Calu3 (cell line): ENCODE results near the gene OCA2. TPM values are rescaled to one million over a fixed set of nuclear protein-coding genes. Genes with fewer than 3 reads are reported as not detected.

Experiments
- BruUV-seq: library from RNA; stranded (reverse); fragments of 400-500 nt; replicated peaks from 2 replicates; lab custom pipeline; 2021; lab: Mats Ljungman, UMichigan
- CTCF ChIA-PET: fragments of 300-600 bp; sonication (Branson Sonifier 250); formaldehyde crosslinking; loops from one replicate; lab custom pipeline; 2022; ENCODE audit warnings: antibody characterized with exemption; lab: Charles Lee
- DNase-seq: peaks from one replicate; pipeline ENCODE4 v3.0.0; 2022
- H3K27ac Mint-ChIP-seq: one replicate; pipeline ENCODE4 v1.8.0; 2022; ENCODE audit warnings: mixed read lengths; ENCODE audit not compliant: unreplicated experiment
- H3K27me3 Mint-ChIP-seq: one replicate; pipeline ENCODE4 v1.8.0; 2022; ENCODE audit warnings: mixed read lengths; ENCODE audit not compliant: unreplicated experiment
- H3K36me3 Mint-ChIP-seq: one replicate; pipeline ENCODE4 v1.8.0; 2022; ENCODE audit warnings: mild to moderate bottlenecking, moderate library complexity, mixed read lengths; ENCODE audit not compliant: insufficient read depth, unreplicated experiment
- H3K4me1 Mint-ChIP-seq: one replicate; pipeline ENCODE4 v1.8.0; 2022; ENCODE audit warnings: mild to moderate bottlenecking, low read depth, mixed read lengths; ENCODE audit not compliant: unreplicated experiment
- H3K4me3 Mint-ChIP-seq: one replicate; pipeline ENCODE4 v1.8.0; 2022; ENCODE audit warnings: mild to moderate bottlenecking, low read depth, moderate library complexity, mixed read lengths; ENCODE audit not compliant: unreplicated experiment
- H3K9me3 Mint-ChIP-seq: one replicate; pipeline ENCODE4 v1.8.0; 2022; ENCODE audit warnings: low read depth, mixed read lengths; ENCODE audit not compliant: unreplicated experiment
- intact Hi-C: fragments of 100-400 bp; cut with micrococcal nuclease; formaldehyde crosslinking; loops from one replicate; pipeline ENCODE4 v1.10.0; 2022; ENCODE audit not compliant: unreplicated experiment
- total RNA-seq: library from RNA; stranded (reverse); gene quantifications from 2 replicates; pipeline ENCODE4 v1.2.3, GENCODE V29; 2022
- TF ChIP-seq, protein P1 (sequence below): fragments of 200-600 bp; IDR thresholded peaks from one replicate; pipeline ENCODE4 v1.8.0; 2022; ENCODE audit warnings: antibody characterized with exemption; ENCODE audit not compliant: unreplicated experiment

Gene OCA2
- total RNA-seq, 1 experiment from 2014 or later: not detected

GRCh38 chr15:27743638-27744037, 355.5 kb downstream of the OCA2 start:
- no peaks in the 10 kb centered on the region for H3K4me1 Mint-ChIP-seq
- no peak overlapping the region for H3K4me3 Mint-ChIP-seq
- no peak overlapping the region for H3K27ac Mint-ChIP-seq
- TF ChIP-seq, protein P1, sequence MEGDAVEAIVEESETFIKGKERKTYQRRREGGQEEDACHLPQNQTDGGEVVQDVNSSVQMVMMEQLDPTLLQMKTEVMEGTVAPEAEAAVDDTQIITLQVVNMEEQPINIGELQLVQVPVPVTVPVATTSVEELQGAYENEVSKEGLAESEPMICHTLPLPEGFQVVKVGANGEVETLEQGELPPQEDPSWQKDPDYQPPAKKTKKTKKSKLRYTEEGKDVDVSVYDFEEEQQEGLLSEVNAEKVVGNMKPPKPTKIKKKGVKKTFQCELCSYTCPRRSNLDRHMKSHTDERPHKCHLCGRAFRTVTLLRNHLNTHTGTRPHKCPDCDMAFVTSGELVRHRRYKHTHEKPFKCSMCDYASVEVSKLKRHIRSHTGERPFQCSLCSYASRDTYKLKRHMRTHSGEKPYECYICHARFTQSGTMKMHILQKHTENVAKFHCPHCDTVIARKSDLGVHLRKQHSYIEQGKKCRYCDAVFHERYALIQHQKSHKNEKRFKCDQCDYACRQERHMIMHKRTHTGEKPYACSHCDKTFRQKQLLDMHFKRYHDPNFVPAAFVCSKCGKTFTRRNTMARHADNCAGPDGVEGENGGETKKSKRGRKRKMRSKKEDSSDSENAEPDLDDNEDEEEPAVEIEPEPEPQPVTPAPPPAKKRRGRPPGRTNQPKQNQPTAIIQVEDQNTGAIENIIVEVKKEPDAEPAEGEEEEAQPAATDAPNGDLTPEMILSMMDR: no peak
- H3K27me3 Mint-ChIP-seq: no peaks in the 10 kb centered on the region
- intact Hi-C loops: no loop called here
- H3K36me3 Mint-ChIP-seq: no peaks in the 10 kb centered on the region
- no peak for DNase-seq
- BruUV-seq: no TSS peak
- CTCF ChIA-PET: no interaction called here
- peaks cover 3% of the 10 kb centered on the region for H3K9me3 Mint-ChIP-seq

GRCh38 chr15:27742751-27743477, 356.2 kb downstream of the OCA2 start:
- TF ChIP-seq, protein P1: no peak
- no peak for DNase-seq
- BruUV-seq: no TSS peak
- Mint-ChIP-seq H3K27ac (no peak overlapping the region), H3K27me3 (no peaks in the 10 kb centered on the region), H3K4me3 (no peak overlapping the region), H3K9me3 (peaks cover 3% of the 10 kb centered on the region), H3K36me3 (no peaks in the 10 kb centered on the region), H3K4me1 (no peaks in the 10 kb centered on the region)
- CTCF ChIA-PET: no interaction called here
- intact Hi-C loops: no loop called here

GRCh38 chr15:27741226-27741860, 357.8 kb downstream of the OCA2 start:
- H3K9me3 Mint-ChIP-seq: peaks cover 3% of the 10 kb centered on the region
- H3K27me3 Mint-ChIP-seq: no peaks in the 10 kb centered on the region
- no peak overlapping the region for H3K4me3 Mint-ChIP-seq
- no peak for DNase-seq
- intact Hi-C loops: no loop called here
- CTCF ChIA-PET: no interaction called here
- H3K4me1 Mint-ChIP-seq: no peaks in the 10 kb centered on the region
- no TSS peak for BruUV-seq
- no peaks in the 10 kb centered on the region for H3K36me3 Mint-ChIP-seq
- TF ChIP-seq, protein P1: no peak
- H3K27ac Mint-ChIP-seq: no peak overlapping the region

DNA sequence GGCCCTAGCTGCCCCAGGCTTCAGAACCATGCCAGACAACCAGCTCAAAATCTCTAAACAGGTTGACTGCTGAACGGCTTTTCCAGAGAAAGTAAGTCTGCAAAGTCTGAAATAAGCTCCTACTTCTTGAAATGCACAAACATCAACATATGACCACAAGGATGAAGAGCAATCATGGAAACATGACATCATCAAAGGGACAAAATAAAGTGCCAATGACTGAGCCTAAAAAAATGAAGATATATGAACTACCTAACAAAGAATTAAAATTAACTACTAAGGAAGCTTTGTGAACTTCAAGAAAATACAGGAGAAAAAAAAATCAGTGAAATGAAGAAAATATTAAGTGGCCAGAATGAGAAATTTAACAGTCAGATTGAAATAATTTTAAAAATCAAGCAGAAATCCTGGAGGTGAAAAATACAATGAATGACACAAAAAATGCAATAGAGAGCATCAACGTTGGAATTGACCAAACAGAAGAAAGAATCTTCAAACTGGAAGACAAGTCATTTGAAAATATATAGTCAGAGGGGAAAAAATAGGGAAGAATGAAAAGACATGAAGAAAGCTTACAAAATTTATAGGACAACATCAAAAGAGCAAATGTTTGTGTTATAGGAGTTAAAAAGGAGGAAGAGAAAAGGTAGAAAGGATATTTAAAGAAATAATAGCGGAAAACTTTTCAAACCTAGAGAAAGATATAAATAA, 364.2 kb downstream of the OCA2 start:
- CTCF ChIA-PET: no interaction called here
- Mint-ChIP-seq H3K27ac (no peak overlapping the region), H3K36me3 (no peaks in the 10 kb centered on the region), H3K4me3 (no peak overlapping the region), H3K27me3 (no peaks in the 10 kb centered on the region), H3K9me3 (peaks cover 5% of the 10 kb centered on the region), H3K4me1 (no peaks in the 10 kb centered on the region)
- intact Hi-C loops: no loop called here
- TF ChIP-seq, protein P1: no peak
- no TSS peak for BruUV-seq
- DNase-seq: no peak
